ENCODE data around the gene PHTF2.
A peak's percentile ranks its signal among the peaks of the same experiment; 100 is the strongest.

The PHTF2 gene

DNA sequence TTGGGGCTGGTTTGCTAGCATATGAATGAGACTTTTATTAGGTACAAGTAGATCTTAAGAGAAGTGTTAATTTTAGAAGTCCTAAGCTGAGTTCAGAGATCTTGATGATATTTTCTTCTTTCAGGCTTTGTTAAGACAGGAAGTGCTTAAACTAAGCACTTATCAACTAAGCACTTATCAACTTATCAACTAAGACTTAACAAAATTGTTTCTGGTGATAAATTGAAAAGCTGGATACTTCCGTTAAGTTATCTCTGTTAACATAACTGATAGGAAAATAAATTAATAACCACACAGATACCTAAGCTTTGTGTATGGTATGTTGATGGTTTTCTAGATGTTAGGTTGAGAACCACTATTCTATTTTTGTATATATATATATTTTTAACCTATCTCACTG, 113.7 kb downstream of the PHTF2 start:
- TF ChIP-seq, protein P1, sequence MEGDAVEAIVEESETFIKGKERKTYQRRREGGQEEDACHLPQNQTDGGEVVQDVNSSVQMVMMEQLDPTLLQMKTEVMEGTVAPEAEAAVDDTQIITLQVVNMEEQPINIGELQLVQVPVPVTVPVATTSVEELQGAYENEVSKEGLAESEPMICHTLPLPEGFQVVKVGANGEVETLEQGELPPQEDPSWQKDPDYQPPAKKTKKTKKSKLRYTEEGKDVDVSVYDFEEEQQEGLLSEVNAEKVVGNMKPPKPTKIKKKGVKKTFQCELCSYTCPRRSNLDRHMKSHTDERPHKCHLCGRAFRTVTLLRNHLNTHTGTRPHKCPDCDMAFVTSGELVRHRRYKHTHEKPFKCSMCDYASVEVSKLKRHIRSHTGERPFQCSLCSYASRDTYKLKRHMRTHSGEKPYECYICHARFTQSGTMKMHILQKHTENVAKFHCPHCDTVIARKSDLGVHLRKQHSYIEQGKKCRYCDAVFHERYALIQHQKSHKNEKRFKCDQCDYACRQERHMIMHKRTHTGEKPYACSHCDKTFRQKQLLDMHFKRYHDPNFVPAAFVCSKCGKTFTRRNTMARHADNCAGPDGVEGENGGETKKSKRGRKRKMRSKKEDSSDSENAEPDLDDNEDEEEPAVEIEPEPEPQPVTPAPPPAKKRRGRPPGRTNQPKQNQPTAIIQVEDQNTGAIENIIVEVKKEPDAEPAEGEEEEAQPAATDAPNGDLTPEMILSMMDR (conservative IDR thresholded peaks at IDR 0.05; ENCODE audit: low read depth, low read length), result no peak
- DNase-seq (ENCODE audit: low read depth), result no peak
- H3K4me3 ChIP-seq (ENCODE audit: low read depth, low read length), result no peak overlapping the region

- TF ChIP-seq, protein P1 (conservative IDR thresholded peaks at IDR 0.05; ENCODE audit: low read depth, low read length), result no peak
- H3K4me3 ChIP-seq (ENCODE audit: low read depth, low read length), result no peak overlapping the region
- DNase-seq (ENCODE audit: low read depth), result peak; percentile 49
Observed at GRCh38 chr7:77913977-77914607, 115.5 kb downstream of the PHTF2 start.

GRCh38 chr7:77917500-77918262, 119.1 kb downstream of the PHTF2 start:
- DNase-seq (ENCODE audit: low read depth), result no peak
- TF ChIP-seq, protein P1 (conservative IDR thresholded peaks at IDR 0.05; ENCODE audit: low read depth, low read length), result no peak
- H3K4me3 ChIP-seq (ENCODE audit: low read depth, low read length), result no peak overlapping the region

DNA sequence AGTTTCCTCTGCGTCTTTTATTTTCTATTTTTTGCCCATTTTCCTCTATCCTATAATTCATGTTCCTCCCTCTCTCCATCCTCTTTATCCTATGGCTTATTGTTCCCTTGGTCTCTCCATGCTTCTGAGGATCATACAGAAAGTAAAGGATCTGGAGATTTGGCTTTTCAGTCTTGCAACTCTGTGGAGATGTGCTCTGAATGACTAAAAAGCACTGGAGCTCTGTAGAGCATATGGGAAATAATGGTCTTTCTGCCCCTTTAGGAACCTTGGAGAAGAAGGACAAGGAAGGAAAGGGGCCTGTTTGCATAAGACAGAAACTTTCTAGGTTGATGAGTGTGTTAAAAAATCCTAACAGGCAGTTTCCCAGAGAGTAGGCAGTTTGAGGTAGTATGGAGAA, 120.1 kb downstream of the PHTF2 start:
- TF ChIP-seq, protein P1 (conservative IDR thresholded peaks at IDR 0.05; ENCODE audit: low read depth, low read length), result no peak
- no peak for DNase-seq (ENCODE audit: low read depth)
- no peak overlapping the region for H3K4me3 ChIP-seq (ENCODE audit: low read depth, low read length)

- no peak for DNase-seq (ENCODE audit: low read depth)
- TF ChIP-seq, protein P1 (conservative IDR thresholded peaks at IDR 0.05; ENCODE audit: low read depth, low read length), result no peak
- no peak overlapping the region for H3K4me3 ChIP-seq (ENCODE audit: low read depth, low read length)
Observed at GRCh38 chr7:77923419-77923818, 124.8 kb downstream of the PHTF2 start.

GRCh38 chr7:77930496-77930895, 131.9 kb downstream of the PHTF2 start:
- no peak for DNase-seq (ENCODE audit: low read depth)
- H3K4me3 ChIP-seq (ENCODE audit: low read depth, low read length), result no peak overlapping the region
- TF ChIP-seq, protein P1 (conservative IDR thresholded peaks at IDR 0.05; ENCODE audit: low read depth, low read length), result no peak

- no peak overlapping the region for H3K4me3 ChIP-seq (ENCODE audit: low read depth, low read length)
- DNase-seq (ENCODE audit: low read depth), result no peak
- TF ChIP-seq, protein P1 (conservative IDR thresholded peaks at IDR 0.05; ENCODE audit: low read depth, low read length), result no peak
Observed at GRCh38 chr7:77931841-77932240, 133.3 kb downstream of the PHTF2 start.

Data from choroid plexus epithelial cell (primary cell).